Osteocyte (in vitro differentiated cells): ENCODE results near the gene CD200R1. TPM values are rescaled to one million over a fixed set of nuclear protein-coding genes. Genes with fewer than 3 reads are reported as not detected.
"Not testable (repeated sequence)": the region's sequence is repeated elsewhere in the genome, so short reads cannot be mapped to it uniquely, and the experiment has no call there.

Source experiments
- DNase-seq: peaks from one replicate; pipeline ENCODE4 v3.0.0; 2021; ENCODE audit warnings: mixed read lengths; ENCODE audit not compliant: unreplicated experiment; ENCODE audit errors: extremely low spot score
- H3K27ac Mint-ChIP-seq: one replicate; pipeline ENCODE4 v1.8.0; 2021; ENCODE audit warnings: mild to moderate bottlenecking, mixed read lengths; ENCODE audit not compliant: unreplicated experiment
- H3K27me3 Mint-ChIP-seq: one replicate; pipeline ENCODE4 v1.8.0; 2021; ENCODE audit warnings: mixed read lengths; ENCODE audit not compliant: unreplicated experiment
- H3K36me3 Mint-ChIP-seq: one replicate; pipeline ENCODE4 v1.8.0; 2021; ENCODE audit warnings: mixed read lengths; ENCODE audit not compliant: unreplicated experiment
- H3K4me1 Mint-ChIP-seq: one replicate; pipeline ENCODE4 v1.8.0; 2021; ENCODE audit warnings: mixed read lengths; ENCODE audit not compliant: unreplicated experiment
- H3K4me3 Mint-ChIP-seq: one replicate; pipeline ENCODE4 v1.8.0; 2021; ENCODE audit warnings: mild to moderate bottlenecking, moderate library complexity, mixed read lengths; ENCODE audit not compliant: unreplicated experiment
- H3K9me3 Mint-ChIP-seq: one replicate; pipeline ENCODE4 v1.8.0; 2021; ENCODE audit warnings: mixed read lengths; ENCODE audit not compliant: unreplicated experiment
- total RNA-seq: library from RNA; stranded (reverse); gene quantifications from 2 replicates; pipeline ENCODE4 v1.2.1, GENCODE V29; 2021
- TF ChIP-seq, protein P1 (sequence below): fragments of 200-600 bp; sonication (generic); IDR thresholded peaks from 2 replicates; pipeline ENCODE4 v1.5.0; 2021; ENCODE audit warnings: antibody characterized with exemption, mild to moderate bottlenecking, moderate library complexity

CD200R1 gene
- total RNA-seq, 1 donor from 2014 or later, result not detected

DNA sequence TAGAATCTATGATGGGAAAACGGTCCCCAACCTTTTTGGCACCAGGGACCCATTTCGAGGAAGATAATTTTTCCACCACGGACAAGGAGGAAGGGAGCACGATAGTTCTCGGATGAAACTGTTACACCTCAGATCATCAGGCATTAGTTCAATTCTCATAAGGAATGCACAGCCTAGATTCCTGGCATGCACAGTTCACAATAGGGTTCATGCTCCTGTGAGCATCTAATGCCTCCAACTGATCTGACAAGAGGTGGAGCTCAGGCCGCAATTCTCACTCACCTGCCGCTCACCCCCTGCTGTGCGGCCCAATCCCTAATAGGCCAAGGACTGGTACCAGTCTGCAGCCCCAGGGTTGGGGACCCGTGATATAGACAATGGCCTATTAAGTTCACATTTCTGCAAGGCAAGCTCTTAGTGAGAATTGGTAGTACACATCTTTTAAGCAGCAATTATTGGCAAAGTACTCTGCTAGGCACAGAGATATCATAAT is 26.5 kb downstream of the CD200R1 start:
- no peak overlapping the region for H3K27ac Mint-ChIP-seq
- DNase-seq, result no peak
- TF ChIP-seq, protein P1, sequence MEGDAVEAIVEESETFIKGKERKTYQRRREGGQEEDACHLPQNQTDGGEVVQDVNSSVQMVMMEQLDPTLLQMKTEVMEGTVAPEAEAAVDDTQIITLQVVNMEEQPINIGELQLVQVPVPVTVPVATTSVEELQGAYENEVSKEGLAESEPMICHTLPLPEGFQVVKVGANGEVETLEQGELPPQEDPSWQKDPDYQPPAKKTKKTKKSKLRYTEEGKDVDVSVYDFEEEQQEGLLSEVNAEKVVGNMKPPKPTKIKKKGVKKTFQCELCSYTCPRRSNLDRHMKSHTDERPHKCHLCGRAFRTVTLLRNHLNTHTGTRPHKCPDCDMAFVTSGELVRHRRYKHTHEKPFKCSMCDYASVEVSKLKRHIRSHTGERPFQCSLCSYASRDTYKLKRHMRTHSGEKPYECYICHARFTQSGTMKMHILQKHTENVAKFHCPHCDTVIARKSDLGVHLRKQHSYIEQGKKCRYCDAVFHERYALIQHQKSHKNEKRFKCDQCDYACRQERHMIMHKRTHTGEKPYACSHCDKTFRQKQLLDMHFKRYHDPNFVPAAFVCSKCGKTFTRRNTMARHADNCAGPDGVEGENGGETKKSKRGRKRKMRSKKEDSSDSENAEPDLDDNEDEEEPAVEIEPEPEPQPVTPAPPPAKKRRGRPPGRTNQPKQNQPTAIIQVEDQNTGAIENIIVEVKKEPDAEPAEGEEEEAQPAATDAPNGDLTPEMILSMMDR, result no peak
- peaks cover 10% of the 10 kb centered on the region for H3K9me3 Mint-ChIP-seq
- no peak overlapping the region for H3K4me3 Mint-ChIP-seq
- no peaks in the 10 kb centered on the region for H3K36me3 Mint-ChIP-seq
- H3K4me1 Mint-ChIP-seq, result no peaks in the 10 kb centered on the region
- peaks cover 54% of the 10 kb centered on the region for H3K27me3 Mint-ChIP-seq

DNA sequence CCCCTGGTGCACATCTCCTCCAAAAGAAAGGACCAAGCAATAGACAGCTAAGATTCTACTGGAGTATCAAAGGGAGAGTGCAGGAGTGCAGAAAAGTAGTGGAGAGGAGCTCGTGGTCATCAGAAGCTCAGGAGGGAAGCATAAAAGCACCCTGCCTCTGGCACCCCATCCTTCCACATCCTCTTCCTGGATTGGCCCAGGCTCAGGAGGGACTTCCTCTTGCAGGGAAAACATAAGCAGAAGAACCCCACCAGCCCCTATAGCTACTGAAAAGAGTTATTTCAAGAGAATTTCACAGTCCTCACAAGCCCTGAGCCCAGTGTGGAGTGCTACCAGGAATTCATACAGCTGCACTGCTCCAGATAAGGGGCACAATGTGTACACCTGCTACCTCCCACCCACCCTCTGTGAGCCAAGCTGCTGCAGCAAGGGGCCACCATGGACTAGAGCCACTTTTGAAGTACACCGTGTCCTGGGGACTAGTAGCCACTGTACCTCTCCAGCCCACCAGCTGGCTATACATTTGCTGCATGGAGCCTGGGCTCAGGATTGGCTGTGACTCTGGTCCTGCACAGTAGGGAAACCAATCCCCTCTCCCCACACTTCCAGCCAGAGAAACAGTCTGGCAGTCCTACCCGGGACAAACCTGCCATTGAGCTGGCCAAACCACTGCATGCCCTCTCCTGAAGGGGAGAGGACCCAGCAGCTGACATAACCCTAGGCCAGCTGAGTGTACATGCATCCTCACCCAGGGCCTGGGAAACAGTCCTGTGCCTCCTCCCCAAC is 43.0 kb downstream of the CD200R1 start:
- H3K36me3 Mint-ChIP-seq, result no peaks in the 10 kb centered on the region
- no peak for DNase-seq
- H3K9me3 Mint-ChIP-seq, result peaks cover 8% of the 10 kb centered on the region
- no peak overlapping the region for H3K27ac Mint-ChIP-seq
- H3K27me3 Mint-ChIP-seq, result peaks cover 35% of the 10 kb centered on the region
- H3K4me1 Mint-ChIP-seq, result no peaks in the 10 kb centered on the region
- H3K4me3 Mint-ChIP-seq, result no peak overlapping the region
- TF ChIP-seq, protein P1, result no peak

DNA sequence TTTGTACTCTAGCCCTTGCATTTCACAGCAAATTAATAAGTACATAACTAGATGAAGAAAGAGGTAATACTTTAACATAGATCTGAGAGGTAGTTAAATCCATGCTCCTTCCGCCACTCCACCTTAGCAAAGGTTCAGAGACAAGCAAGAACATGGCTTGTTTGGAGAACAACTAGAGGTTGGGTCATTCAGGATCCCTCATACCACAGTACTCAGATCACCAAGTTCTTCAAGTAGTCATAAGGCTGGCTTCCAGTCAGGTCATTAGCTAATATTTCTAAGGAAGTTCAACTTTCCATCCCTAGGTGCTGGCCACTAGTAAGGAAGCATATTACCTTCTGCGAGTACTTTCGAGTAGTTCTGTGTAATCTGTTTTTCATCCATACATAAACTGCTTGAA is 44.1 kb downstream of the CD200R1 start:
- no peaks in the 10 kb centered on the region for H3K4me1 Mint-ChIP-seq
- H3K27ac Mint-ChIP-seq, result no peak overlapping the region
- no peak overlapping the region for H3K4me3 Mint-ChIP-seq
- no peaks in the 10 kb centered on the region for H3K36me3 Mint-ChIP-seq
- DNase-seq, result no peak
- peaks cover 40% of the 10 kb centered on the region for H3K27me3 Mint-ChIP-seq
- TF ChIP-seq, protein P1, result no peak
- peaks cover 6% of the 10 kb centered on the region for H3K9me3 Mint-ChIP-seq

DNA sequence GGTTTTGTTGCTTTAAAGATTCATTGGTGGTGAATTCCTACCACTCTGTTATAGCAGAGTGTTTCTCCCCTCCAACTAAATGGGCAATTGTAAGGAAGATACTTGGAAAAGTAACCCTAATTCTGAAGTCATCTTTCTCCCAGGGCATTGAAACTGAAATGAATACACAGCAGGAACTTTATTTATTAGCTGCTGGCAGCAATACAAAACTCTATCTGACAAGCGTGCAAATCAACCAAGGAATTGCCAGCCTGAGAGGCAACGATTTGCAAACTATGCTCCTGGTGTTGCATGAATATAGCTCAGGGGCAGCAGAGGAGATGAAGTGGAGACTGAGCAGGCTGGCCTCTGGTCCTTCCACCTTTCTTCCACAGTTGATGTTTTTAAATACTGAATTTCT is 48.9 kb downstream of the CD200R1 start:
- no peaks in the 10 kb centered on the region for H3K4me1 Mint-ChIP-seq
- H3K4me3 Mint-ChIP-seq, result no peak overlapping the region
- H3K9me3 Mint-ChIP-seq, result no peaks in the 10 kb centered on the region
- H3K27me3 Mint-ChIP-seq, result peaks cover 58% of the 10 kb centered on the region
- no peak overlapping the region for H3K27ac Mint-ChIP-seq
- TF ChIP-seq, protein P1, result no peak
- no peaks in the 10 kb centered on the region for H3K36me3 Mint-ChIP-seq
- no peak for DNase-seq

DNA sequence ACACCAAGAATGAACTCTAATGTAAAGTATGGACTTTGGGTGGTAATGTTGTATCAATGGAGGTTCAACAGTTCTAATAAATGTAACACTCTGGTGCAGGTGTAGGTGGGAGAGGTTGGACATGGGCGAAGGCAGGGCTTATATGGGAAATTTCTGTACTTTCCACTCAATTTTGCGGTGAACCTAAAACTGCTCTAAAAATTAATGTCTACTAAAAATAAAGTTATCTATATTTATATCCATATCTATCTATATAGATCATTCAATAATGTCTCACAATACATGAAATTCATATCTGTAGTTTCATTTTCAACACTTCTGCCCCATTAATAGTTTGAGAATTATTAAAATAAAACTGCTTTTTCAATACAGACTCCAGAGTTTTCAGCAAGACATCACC is 49.3 kb downstream of the CD200R1 start:
- H3K4me3 Mint-ChIP-seq, result no peak overlapping the region
- DNase-seq, result no peak
- no peaks in the 10 kb centered on the region for H3K9me3 Mint-ChIP-seq
- H3K4me1 Mint-ChIP-seq, result no peaks in the 10 kb centered on the region
- H3K27ac Mint-ChIP-seq, result no peak overlapping the region
- peaks cover 60% of the 10 kb centered on the region for H3K27me3 Mint-ChIP-seq
- no peaks in the 10 kb centered on the region for H3K36me3 Mint-ChIP-seq
- TF ChIP-seq, protein P1, result no peak

DNA sequence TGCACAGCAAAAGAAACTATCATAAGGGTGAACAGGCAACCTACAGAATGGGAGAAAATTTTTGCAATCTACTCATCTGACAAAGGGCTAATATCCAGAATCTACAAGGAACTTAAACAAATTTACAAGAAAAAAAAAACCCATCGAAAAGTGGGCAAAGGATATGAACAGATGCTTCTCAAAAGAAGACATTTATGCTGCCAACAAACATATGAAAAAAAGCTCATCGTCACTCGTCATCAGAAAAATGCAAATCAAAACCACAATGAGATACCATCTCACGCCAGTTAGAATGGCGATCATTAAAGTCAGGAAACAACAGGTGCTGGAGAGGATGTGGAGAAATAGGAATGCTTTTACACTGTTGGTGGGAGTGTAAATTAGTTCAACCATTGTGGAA is 55.4 kb downstream of the CD200R1 start:
- not testable (repeated sequence) for DNase-seq, H3K36me3 Mint-ChIP-seq, H3K4me1 Mint-ChIP-seq, H3K27ac Mint-ChIP-seq, H3K4me3 Mint-ChIP-seq
- H3K27me3 Mint-ChIP-seq, result peaks cover 20% of the 10 kb centered on the region
- peaks cover 12% of the 10 kb centered on the region for H3K9me3 Mint-ChIP-seq
